SK-N-SH (cell line): ENCODE measurements around the gene UTRN. TPM values are rescaled to one million over a fixed set of nuclear protein-coding genes. Genes with fewer than 3 reads are reported as not detected.
A peak's percentile ranks its signal among the peaks of the same experiment; 100 is the strongest.

Experiments used
- CTCF ChIA-PET: fragments of 300-600, 350-600 bp; formaldehyde crosslinking; extraction: SDS; loops from one replicate; lab custom pipeline; 2021; lab: Yijun Ruan, JAX
- POLR2A ChIA-PET: fragments of 350-600 bp; sonication (Branson Sonifier 250); formaldehyde crosslinking; extraction: SDS; loops from one replicate; lab custom pipeline; 2020; ENCODE audit warnings: antibody characterized with exemption, inconsistent platforms; lab: Yijun Ruan, JAX
- DNase-seq: peaks from one replicate; pipeline ENCODE4 v3.0.0; 2012
- H2AFZ ChIP-seq: fragments of 200-600 bp; sonication (generic); 2 replicates; pipeline ENCODE4 v1.8.1; 2016; ENCODE audit warnings: antibody characterized with exemption, mild to moderate bottlenecking, low read depth
- H3F3A ChIP-seq: fragments of 200-600 bp; sonication (generic); replicated peaks from 2 replicates; pipeline ENCODE3; 2016; ENCODE audit warnings: antibody characterized with exemption, mild to moderate bottlenecking; ENCODE audit not compliant: insufficient read depth
- H3K27ac ChIP-seq, 2 experiments: fragments of 200-500 bp in 1 of 2; fragments of 200-600 bp in 1 of 2; sonication (Bioruptor generic) in 1 of 2; sonication (generic), shearing (Covaris generic) in 1 of 2; 2 replicates each; pipeline versions ENCODE4 v1.5.1 to v1.6.1; 2014 to 2016; ENCODE audit warnings: low read depth in 2 of 2, inconsistent platforms in 1 of 2, low read length in 1 of 2, mild to moderate bottlenecking in 1 of 2, mixed read lengths in 1 of 2
- H3K27me3 ChIP-seq: fragments of 200-600 bp; sonication (generic), shearing (Covaris generic); 2 replicates; pipeline ENCODE4 v1.6.1; 2016; ENCODE audit warnings: mixed run types; ENCODE audit not compliant: insufficient read depth
- H3K36me3 ChIP-seq, 2 experiments: fragments of 200-500 bp in 1 of 2; fragments of 200-600 bp in 1 of 2; sonication (Bioruptor generic) in 1 of 2; sonication (generic) in 1 of 2; replicated peaks in 1 of 2; 2 replicates each; pipeline versions ENCODE3 to v1.5.1; 2014 to 2016; ENCODE audit warnings: low read length in 1 of 2, mild to moderate bottlenecking in 1 of 2; ENCODE audit not compliant: insufficient read depth in 2 of 2, control insufficient read depth in 1 of 2
- H3K4me1 ChIP-seq, 2 experiments: fragments of 200-500 bp in 1 of 2; fragments of 200-600 bp in 1 of 2; sonication (Bioruptor generic) in 1 of 2; sonication (generic), shearing (Covaris generic) in 1 of 2; 2 replicates each; pipeline versions ENCODE4 v1.5.1 to v1.6.1; 2014 to 2016; ENCODE audit warnings: low read depth in 1 of 2, low read length in 1 of 2, mixed run types in 1 of 2; ENCODE audit not compliant: insufficient read depth in 2 of 2, control insufficient read depth in 1 of 2
- H3K4me2 ChIP-seq: fragments of 200-600 bp; sonication (generic), shearing (Covaris generic); 2 replicates; pipeline ENCODE4 v1.6.1; 2017; ENCODE audit warnings: mixed run types
- H3K4me3 ChIP-seq, 2 experiments: fragments of 200-500 bp in 1 of 2; fragments of 200-600 bp in 1 of 2; sonication (Bioruptor generic) in 1 of 2; sonication (generic), shearing (Covaris generic) in 1 of 2; 2 replicates each; pipeline versions ENCODE4 v1.5.1 to v1.8.1; 2014 to 2016; ENCODE audit warnings: low read depth in 2 of 2, inconsistent platforms in 1 of 2, low read length in 1 of 2, mild to moderate bottlenecking in 1 of 2, mixed read lengths in 1 of 2, moderate library complexity in 1 of 2
- H3K79me2 ChIP-seq: fragments of 200-600 bp; sonication (generic); 2 replicates; pipeline ENCODE4 v1.8.1; 2017; ENCODE audit warnings: mild to moderate bottlenecking; ENCODE audit not compliant: insufficient read depth
- H3K9ac ChIP-seq: fragments of 200-600 bp; sonication (generic); 2 replicates; pipeline ENCODE4 v1.6.1; 2017; ENCODE audit warnings: mixed run types
- H3K9me2 ChIP-seq: fragments of 200-600 bp; sonication (generic); 2 replicates; pipeline ENCODE4 v1.6.1; 2017; ENCODE audit warnings: mixed run types
- H3K9me3 ChIP-seq: fragments of 200-600 bp; sonication (generic); 2 replicates; pipeline ENCODE4 v1.6.1; 2017; ENCODE audit warnings: mixed run types, mild to moderate bottlenecking, moderate library complexity
- H4K20me1 ChIP-seq: fragments of 200-600 bp; sonication (generic); 2 replicates; pipeline ENCODE4 v1.6.1; 2017; ENCODE audit warnings: mild to moderate bottlenecking, mixed run types; ENCODE audit not compliant: insufficient read depth
- CHD2 ChIP-seq: fragments of 150-350 bp; IDR thresholded peaks from 2 replicates; pipeline ENCODE4 v1.6.1; 2018; ENCODE audit warnings: low read length; ENCODE audit not compliant: partially characterized antibody
- ELF1 ChIP-seq: IDR thresholded peaks from 2 replicates; pipeline ENCODE4 v1.4.0; 2012
- EP300 ChIP-seq, 2 experiments: IDR thresholded peaks; 2 replicates each; pipeline versions ENCODE4 v1.4.0 to v1.6.1; 2012; ENCODE audit warnings: borderline replicate concordance in 1 of 2, low read depth in 1 of 2, low read length in 1 of 2
- JUND ChIP-seq: IDR thresholded peaks from 2 replicates; pipeline ENCODE4 v1.4.0; 2012
- MEF2A ChIP-seq: IDR thresholded peaks from 2 replicates; pipeline ENCODE4 v1.4.0; 2012; ENCODE audit warnings: low read depth, borderline replicate concordance
- MXI1 ChIP-seq: IDR thresholded peaks from 2 replicates; pipeline ENCODE4 v1.6.1; 2012; ENCODE audit warnings: mild to moderate bottlenecking, low read depth, low read length, improper control_type of control experiment
- NFIC ChIP-seq: IDR thresholded peaks from 2 replicates; pipeline ENCODE4 v1.4.0; 2012; ENCODE audit warnings: borderline replicate concordance
- NRF1 ChIP-seq: IDR thresholded peaks from 2 replicates; pipeline ENCODE4 v1.6.1; 2012; ENCODE audit warnings: low read depth, mild to moderate bottlenecking, low read length
- PBX3 ChIP-seq: IDR thresholded peaks from 2 replicates; pipeline ENCODE4; 2012
- RAD21 ChIP-seq: IDR thresholded peaks from 2 replicates; pipeline ENCODE4 v1.6.1; 2012; ENCODE audit warnings: mild to moderate bottlenecking, low read length
- REST ChIP-seq: IDR thresholded peaks from 2 replicates; pipeline ENCODE4 v1.6.1; 2012; ENCODE audit warnings: mild to moderate bottlenecking, low read depth, low read length, moderate library complexity
- RXRA ChIP-seq: IDR thresholded peaks from 2 replicates; pipeline ENCODE4 v1.4.0; 2012; ENCODE audit warnings: low read depth, mild to moderate bottlenecking, borderline replicate concordance
- SMC3 ChIP-seq: IDR thresholded peaks from 2 replicates; pipeline ENCODE4 v1.6.1; 2012; ENCODE audit warnings: low read depth, low read length, improper control_type of control experiment
- TEAD4 ChIP-seq: IDR thresholded peaks from 2 replicates; pipeline ENCODE4 v1.4.0; 2012; ENCODE audit warnings: mild to moderate bottlenecking, borderline replicate concordance; ENCODE audit not compliant: insufficient read depth
- USF1 ChIP-seq: IDR thresholded peaks from 2 replicates; pipeline ENCODE4 v1.4.0; 2012; ENCODE audit warnings: low read depth, borderline replicate concordance
- YY1 ChIP-seq: IDR thresholded peaks from 2 replicates; pipeline ENCODE4 v1.4.0; 2012; ENCODE audit warnings: low read depth, mild to moderate bottlenecking
- WGBS: methylation state at CpG from one replicate; pipeline ENCODE4 v1.1.6; 2017; ENCODE audit warnings: low lambda C conversion rate; 5-methylcytosine and 5-hydroxymethylcytosine counted together
- polyA plus RNA-seq, 3 experiments: library from polyadenylated mRNA; depleted of rRNA; stranded (reverse); fragments of >200 nt; gene quantifications; 2 replicates each; pipeline ENCODE4 v1.2.3, GENCODE V29; 2012

Gene UTRN
- polyA plus RNA-seq, 1 of the 3 experiments (the other 2 are of a cell fraction), result 6.8 TPM

GRCh38 chr6:144265390-144265789, 19.7 kb upstream of the UTRN start:
- Histone ChIP-seq H3F3A (peaks cover 21% of the 10 kb centered on the region), H4K20me1 (no peaks in the 10 kb centered on the region), H3K4me2 (peak overlapping the region; percentile 53; the same call in 1 of the 2 replicates), H3K9ac (peak overlapping the region; percentile 35; the same call in 1 of the 2 replicates), H3K27ac (peak overlapping the region; percentile 76 to 89; a peak in 3 of 4 replicates), H3K4me1 (peaks cover 0 to 21% of the 10 kb centered on the region in 2 experiments; a peak in 3 of 4 replicates), H3K4me3 (no peak overlapping the region), H3K9me2 (no peaks in the 10 kb centered on the region), H3K36me3 (no peaks in the 10 kb centered on the region), H2AFZ (0 out of 2 replicates have a peak overlapping the region, but pooled peaks have one; percentile 78), H3K79me2 (no peaks in the 10 kb centered on the region), H3K27me3 (no peaks in the 10 kb centered on the region), H3K9me3 (no peaks in the 10 kb centered on the region)
- TF ChIP-seq USF1, result no peak
- no peak for TF ChIP-seq PBX3
- TF ChIP-seq EP300 (IDR thresholded peaks at IDR 0.05; ENCODE audit: borderline replicate concordance in 1 of 2, low read depth in 1 of 2, low read length in 1 of 2), result no peak
- TF ChIP-seq CHD2, result no peak
- no peak for TF ChIP-seq MXI1
- TF ChIP-seq RAD21, result no peak
- no peak for TF ChIP-seq REST
- no peak for TF ChIP-seq SMC3
- no peak for DNase-seq
- ChIA-PET CTCF (interaction anchor here (1.0 kb wide), 1 partner anchor 237 kb away, joined by 3 read pairs; no protein-coding TSS in a partner anchor), POLR2A (no interaction called here)
- 28% methylated on average over 5 of the region's 5 CpGs for WGBS

- H3K36me3 ChIP-seq, result no peaks in the 10 kb centered on the region
- WGBS, result 12% methylated on average over 6 of the region's 6 CpGs
- peaks cover 0 to 21% of the 10 kb centered on the region in 2 experiments; a peak in 3 of 4 replicates for H3K4me1 ChIP-seq
- H3K4me3 ChIP-seq, result no peak overlapping the region
- no peak overlapping the region for H3K9ac ChIP-seq
- no peaks in the 10 kb centered on the region for H3K79me2 ChIP-seq
- H2AFZ ChIP-seq, result peak overlapping the region; percentile 39; the same call in 1 of the 2 replicates
- H3K9me3 ChIP-seq, result no peaks in the 10 kb centered on the region
- ChIA-PET CTCF (no interaction called here), POLR2A (no interaction called here)
- H3K4me2 ChIP-seq, result peak overlapping the region; percentile 34; the same call in 1 of the 2 replicates
- peaks cover 21% of the 10 kb centered on the region for H3F3A ChIP-seq
- H3K27ac ChIP-seq, result peak overlapping the region; percentile 56 to 89
- no peaks in the 10 kb centered on the region for H3K9me2 ChIP-seq
- no peaks in the 10 kb centered on the region for H3K27me3 ChIP-seq
- H4K20me1 ChIP-seq, result no peaks in the 10 kb centered on the region
- DNase-seq, result no peak
- TF ChIP-seq NRF1, result no peak
- no peak for TF ChIP-seq YY1
- TF ChIP-seq RXRA, result no peak
- no peak for TF ChIP-seq NFIC
- TF ChIP-seq EP300 (IDR thresholded peaks at IDR 0.05; ENCODE audit: borderline replicate concordance in 1 of 2, low read depth in 1 of 2, low read length in 1 of 2), result no peak
- TF ChIP-seq TEAD4, result no peak
- no peak for TF ChIP-seq ELF1
- TF ChIP-seq MEF2A, result no peak
- TF ChIP-seq REST, result no peak
- no peak for TF ChIP-seq USF1
- TF ChIP-seq RAD21, result no peak
- no peak for TF ChIP-seq CHD2
- no peak for TF ChIP-seq JUND
Measured at GRCh38 chr6:144266091-144266649, 19.0 kb upstream of the UTRN start.
